ENCODE results near the gene PERM1.
A peak's percentile ranks its signal among the peaks of the same experiment; 100 is the strongest.
"Not testable (repeated sequence)": the region's sequence is repeated elsewhere in the genome, so short reads cannot be mapped to it uniquely, and the experiment has no call there.

PERM1 gene

GRCh38 chr1:978835-979743 is 2.8 kb downstream of the PERM1 start:
- no peak for DNase-seq (ENCODE audit: low read depth)

- DNase-seq (ENCODE audit: low read depth) = no peak
Measured at GRCh38 chr1:978069-978834, 3.6 kb downstream of the PERM1 start.

GRCh38 chr1:976791-977190 is 5.1 kb downstream of the PERM1 start:
- not testable (repeated sequence) for DNase-seq (ENCODE audit: low read depth)

GRCh38 chr1:975896-976683 is 5.8 kb downstream of the PERM1 start:
- DNase-seq (ENCODE audit: low read depth) = peak; percentile 46

GRCh38 chr1:975365-975764 is 6.5 kb downstream of the PERM1 start:
- DNase-seq (ENCODE audit: low read depth) = no peak

GRCh38 chr1:974687-975328 is 7.1 kb downstream of the PERM1 start:
- no peak for DNase-seq (ENCODE audit: low read depth)

GRCh38 chr1:974293-974640 is 7.6 kb downstream of the PERM1 start:
- DNase-seq (ENCODE audit: low read depth) = no peak

GRCh38 chr1:973459-974292 is 8.2 kb downstream of the PERM1 start:
- DNase-seq (ENCODE audit: low read depth) = no peak

- DNase-seq (ENCODE audit: low read depth) = no peak
Measured at GRCh38 chr1:972726-973458, 9.0 kb downstream of the PERM1 start.

- no peak for DNase-seq (ENCODE audit: low read depth)
Measured at GRCh38 chr1:971751-972506, 10.0 kb downstream of the PERM1 start.

GRCh38 chr1:970973-971730 is 10.7 kb downstream of the PERM1 start:
- DNase-seq (ENCODE audit: low read depth) = no peak

- no peak for DNase-seq (ENCODE audit: low read depth)
Measured at GRCh38 chr1:970242-970972, 11.5 kb downstream of the PERM1 start.

- no peak for DNase-seq (ENCODE audit: low read depth)
Measured at GRCh38 chr1:969260-969855, 12.5 kb downstream of the PERM1 start.

- DNase-seq (ENCODE audit: low read depth) = no peak
Measured at GRCh38 chr1:967466-968343, 14.2 kb downstream of the PERM1 start.

GRCh38 chr1:966704-967300 is 15.1 kb downstream of the PERM1 start:
- peak; percentile 46 for DNase-seq (ENCODE audit: low read depth)

GRCh38 chr1:966135-966703 is 15.7 kb downstream of the PERM1 start, which contains the start of gene PLEKHN1:
PLEKHN1 (plus strand) TSS chr1:966482; CDS start chr1:966532, 50 bp downstream.
- DNase-seq (ENCODE audit: low read depth) = no peak

Data from fibroblast of gingiva (primary cell).